HG03039 (cell line): ENCODE results near the gene GRAP2.
"Not testable (repeated sequence)": the region's sequence is repeated elsewhere in the genome, so short reads cannot be mapped to it uniquely, and the experiment has no call there.

Source experiments
- ATAC-seq: cut with Tn5 transposase; IDR thresholded peaks from one replicate; pipeline ENCODE4 v1.9.1; 2021; ENCODE audit warnings: mild to moderate bottlenecking, moderate library complexity; ENCODE audit not compliant: unreplicated experiment

The GRAP2 gene

DNA sequence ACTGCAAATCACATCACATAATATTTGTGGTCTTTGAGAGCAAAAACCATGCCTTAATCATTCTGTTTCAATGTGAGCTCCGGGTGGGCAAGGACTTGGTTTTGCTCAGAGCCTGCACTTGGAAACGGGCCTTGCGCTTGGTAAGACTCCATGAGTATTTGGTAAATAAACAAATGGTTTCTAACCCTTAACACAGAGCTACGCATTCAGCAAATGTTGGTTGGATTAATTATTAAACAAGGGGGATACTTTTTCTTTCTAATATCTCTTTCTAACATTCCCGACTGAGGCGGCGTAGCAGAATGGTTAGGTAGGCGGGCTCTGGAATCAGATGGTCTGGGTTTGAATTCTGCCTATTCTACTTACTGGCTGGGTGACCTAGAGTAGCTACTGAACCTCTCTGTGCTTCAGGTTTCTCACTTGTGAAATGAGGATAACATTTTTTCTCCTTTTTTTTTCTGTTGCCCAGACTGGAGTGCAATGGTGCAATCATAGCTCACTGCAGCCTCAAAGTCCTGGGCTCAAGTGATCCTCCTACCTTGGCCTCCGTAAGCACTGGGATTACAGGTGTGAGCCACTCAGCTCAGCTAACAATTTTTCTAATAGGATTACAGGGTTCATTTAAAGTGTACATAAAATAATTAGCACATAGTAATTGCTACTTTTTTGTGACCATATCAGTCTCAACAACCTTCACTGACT, 90.4 kb downstream of the GRAP2 start:
- no peak for ATAC-seq

DNA sequence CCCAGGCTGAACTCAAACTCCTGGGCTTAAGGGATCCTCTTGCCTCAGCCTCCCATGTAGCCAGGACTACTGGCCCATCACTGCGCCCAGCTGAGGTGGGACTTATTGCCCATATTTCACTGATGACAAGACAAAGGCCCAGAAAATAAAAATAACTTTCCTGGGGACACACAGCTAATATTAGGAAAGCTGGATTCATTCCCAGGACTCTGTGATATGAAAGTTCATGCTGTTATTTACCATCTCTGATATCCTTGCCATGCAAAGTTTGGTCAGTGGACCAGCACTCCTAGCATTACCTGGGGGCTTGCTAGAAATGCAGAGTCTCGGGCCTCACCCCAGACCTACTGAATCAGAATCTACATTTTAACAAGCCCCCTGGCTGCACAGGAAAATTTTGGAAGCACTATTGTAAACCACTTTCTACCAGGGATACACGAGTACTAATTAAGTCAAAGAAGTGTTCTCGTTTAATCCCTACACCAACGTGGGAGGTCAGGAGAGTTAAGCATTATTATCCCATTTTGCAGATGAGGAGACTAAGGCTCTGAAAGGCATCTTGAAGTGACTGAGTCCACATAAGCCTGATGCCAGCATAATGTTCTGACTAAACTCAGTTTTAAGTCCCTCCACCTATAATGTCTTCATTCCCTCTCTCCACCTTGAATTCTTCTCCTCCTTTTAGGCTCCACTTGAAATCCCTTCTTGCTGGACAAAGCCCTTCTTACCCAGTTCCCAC, 91.4 kb downstream of the GRAP2 start:
- no peak for ATAC-seq

DNA sequence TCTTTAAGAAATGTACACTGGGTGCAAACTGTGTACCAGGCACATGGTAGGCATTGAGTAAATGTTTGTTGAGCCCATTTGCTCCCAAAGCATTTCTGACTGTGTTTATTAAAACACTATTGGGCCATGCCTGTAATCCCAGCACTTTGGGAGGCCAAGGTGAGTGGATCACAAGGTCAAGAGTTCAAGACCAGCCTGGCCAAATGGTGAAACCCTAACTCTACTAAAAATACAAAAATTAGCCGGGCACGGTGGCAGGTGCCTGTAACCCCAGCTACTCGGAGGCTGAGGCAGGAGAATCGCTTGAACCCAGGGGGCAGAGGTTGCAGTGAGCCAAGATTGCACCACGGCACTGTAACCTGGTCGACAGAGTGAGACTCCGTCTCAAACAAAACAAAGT, 92.0 kb downstream of the GRAP2 start:
- not testable (repeated sequence) for ATAC-seq

- ATAC-seq: no peak
These were observed 93.2 kb downstream of the GRAP2 start for GRCh38 chr22:39994041-39994565.

- ATAC-seq: no peak
These were observed 93.9 kb downstream of the GRAP2 start, which contains the start of gene FAM83F for GRCh38 chr22:39994566-39995392. Gene FAM83F (plus strand): TSS chr22:39994954. CDS start chr22:39995043, 89 bp downstream.

DNA sequence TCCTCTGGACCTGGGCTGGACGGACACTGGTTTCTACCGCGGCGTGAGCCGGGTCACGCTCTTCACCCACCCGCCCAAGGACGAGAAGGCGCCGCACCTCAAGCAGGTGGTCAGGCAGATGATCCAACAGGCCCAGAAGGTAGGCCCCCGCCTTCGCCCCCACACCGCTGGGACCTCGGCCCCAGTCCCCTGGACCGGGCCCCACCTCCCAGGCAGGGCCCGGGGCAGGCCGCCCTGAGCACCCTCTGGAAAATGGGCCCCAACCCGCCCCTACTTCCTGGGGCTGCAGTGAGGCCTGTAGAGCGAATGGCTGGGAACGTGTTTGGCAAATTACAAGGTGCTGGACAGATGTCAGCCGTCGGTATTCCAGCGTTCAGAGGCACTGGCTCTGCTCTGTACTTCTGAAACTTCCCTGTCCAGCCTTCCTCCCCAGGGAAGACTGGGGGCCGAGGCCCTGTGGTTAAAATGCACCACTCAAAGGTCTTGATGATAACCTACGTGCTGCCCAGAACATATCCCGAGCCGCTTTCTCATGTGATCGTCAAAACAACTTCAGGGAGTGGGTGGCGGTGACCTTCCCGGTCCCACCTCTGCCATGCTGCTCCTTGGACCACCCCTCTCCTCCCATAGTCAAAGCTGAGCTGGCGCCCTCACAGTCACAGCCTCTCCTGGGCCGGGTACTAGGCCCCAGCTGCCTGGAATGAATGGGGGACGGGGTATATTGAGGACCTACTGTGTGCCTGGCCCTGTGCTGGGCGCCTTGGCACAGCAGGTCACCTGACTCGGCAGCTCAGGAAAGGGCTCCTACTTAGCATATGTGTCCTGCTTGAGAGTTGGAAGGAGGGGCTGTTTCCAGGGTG, 94.7 kb downstream of the GRAP2 start:
- ATAC-seq: no peak

- no peak for ATAC-seq
These were observed 95.8 kb downstream of the GRAP2 start for GRCh38 chr22:39996732-39997131.

GRCh38 chr22:39997421-39997820, 96.5 kb downstream of the GRAP2 start:
- ATAC-seq: no peak

DNA sequence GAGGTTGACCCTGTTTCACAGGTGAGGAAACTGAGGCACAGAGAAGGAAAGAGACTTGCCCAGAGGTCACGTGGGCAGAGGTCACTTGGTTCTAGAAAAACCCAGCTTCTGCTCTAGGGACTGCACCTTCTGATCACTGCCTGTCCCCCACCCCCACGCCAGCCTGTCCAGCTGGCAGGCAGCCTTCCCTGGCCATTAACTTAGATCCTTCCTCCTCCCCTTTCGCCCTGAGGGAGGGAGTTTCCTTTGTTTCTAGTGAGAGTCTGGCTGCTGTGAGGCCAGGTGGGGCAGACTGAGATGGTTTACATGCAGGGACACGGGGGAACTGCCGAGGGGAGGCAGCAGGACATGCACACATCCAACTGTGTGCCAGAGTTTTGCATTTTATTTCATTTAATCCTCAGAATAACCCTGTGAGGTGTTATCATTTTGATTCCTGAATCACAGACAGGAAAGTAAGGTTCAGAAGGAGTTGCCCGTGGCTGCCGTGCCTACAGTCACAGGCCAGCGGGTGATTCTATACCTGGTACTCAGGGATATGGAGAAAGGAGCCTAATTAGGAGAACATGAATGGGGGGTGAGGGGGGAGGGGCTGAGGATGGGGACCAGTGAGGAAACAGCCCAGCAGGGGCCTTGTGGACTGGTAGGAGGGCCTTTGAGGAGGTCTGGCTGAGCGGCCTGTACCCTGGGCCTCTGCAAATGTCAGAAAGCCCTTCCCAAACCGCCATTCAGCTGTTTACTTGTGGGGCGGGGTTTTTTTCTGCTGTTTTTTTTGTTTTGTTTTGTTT, 97.2 kb downstream of the GRAP2 start:
- ATAC-seq: no peak

GRCh38 chr22:39999144-39999757, 98.4 kb downstream of the GRAP2 start:
- no peak for ATAC-seq

DNA sequence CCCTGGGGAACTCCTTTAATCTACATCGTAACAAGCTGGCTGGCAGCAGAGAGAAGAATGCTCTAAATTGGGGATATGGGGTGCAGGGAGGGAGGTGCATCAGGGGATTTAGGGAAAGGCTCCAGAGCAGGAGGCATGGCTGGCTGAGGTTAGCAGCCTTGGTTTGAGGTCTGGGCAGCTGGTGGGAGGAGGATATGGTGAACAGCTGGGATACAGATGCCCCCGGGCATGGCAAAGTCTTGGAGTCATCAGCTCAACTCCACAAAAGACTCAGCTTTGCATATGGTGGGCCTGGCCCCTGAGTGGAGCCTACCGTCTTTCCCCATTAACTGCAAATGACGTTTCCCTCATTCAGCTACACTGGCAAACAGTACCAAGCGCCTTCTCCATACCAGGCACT, 99.3 kb downstream of the GRAP2 start:
- no peak for ATAC-seq

DNA sequence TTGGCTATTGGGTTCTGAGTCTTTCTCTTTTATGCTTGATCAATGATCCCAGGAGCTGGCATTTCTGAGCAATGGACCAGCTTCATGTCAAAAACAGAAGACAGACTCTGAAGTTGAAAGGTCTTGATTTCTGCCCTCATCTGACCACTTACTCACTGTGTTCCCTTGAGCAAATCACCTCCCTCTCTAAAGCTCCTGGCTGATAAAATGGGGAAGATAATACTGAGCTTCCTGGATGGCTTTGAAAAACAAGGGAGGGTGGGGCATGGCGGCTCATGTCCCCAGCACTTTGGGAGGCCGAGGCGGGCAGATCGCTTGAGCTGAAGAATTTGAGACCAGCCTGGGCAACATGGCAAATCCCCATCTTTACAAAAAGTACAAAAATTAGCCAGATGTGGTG, 100.2 kb downstream of the GRAP2 start:
- no peak for ATAC-seq

- no peak for ATAC-seq
These were observed 101.1 kb downstream of the GRAP2 start for GRCh38 chr22:40001800-40002577.

GRCh38 chr22:40002935-40003715, 102.2 kb downstream of the GRAP2 start:
- no peak for ATAC-seq

DNA sequence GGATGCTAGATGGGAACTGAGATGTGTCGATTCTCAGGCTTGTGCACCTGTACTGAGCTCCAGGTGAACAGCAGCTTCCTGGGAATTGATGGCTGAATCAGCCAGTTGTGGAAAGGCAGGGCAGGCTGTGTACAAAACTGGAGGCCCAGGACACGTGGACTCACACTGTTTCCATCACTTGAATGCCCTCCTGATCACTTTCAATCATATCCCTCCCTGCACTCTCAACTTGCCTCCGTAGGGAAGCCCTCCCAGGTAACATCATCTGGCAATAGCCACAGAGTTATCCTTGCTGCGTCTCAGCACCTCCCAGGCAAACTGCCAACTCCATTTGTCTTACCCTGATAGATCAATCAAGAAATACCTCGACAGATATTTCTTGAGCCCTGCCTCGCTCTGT, 104.0 kb downstream of the GRAP2 start:
- no peak for ATAC-seq

DNA sequence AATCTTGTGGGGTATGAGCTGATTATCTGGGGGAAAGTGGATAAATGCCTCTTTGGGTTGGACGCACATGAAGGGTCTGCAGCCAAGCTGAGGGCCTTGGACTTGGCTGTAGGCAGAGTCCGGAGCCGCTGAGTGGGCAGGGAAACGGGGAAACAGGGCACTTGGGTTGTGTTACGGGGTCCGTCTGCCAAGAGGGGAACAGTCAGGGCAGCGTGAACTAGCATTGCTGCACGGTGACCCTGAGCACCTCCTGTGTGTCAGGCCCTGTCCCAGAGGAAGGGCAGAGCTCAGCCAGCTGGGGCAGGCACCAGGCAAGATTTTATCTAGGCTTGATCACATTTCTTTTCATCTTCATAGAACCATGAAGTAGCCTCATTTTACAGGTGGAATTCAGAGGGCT, 105.8 kb downstream of the GRAP2 start:
- ATAC-seq: no peak

- no peak for ATAC-seq
These were observed 107.2 kb downstream of the GRAP2 start for GRCh38 chr22:40007853-40008710.
